GM21515 (cell line): ENCODE measurements around the gene LYPD5.
A peak's percentile ranks its signal among the peaks of the same experiment; 100 is the strongest.
"Not testable (repeated sequence)": the region's sequence is repeated elsewhere in the genome, so short reads cannot be mapped to it uniquely, and the experiment has no call there.

Source experiments
- ATAC-seq: cut with Tn5 transposase; IDR thresholded peaks from one replicate; pipeline ENCODE4 v1.9.1; 2021; ENCODE audit not compliant: unreplicated experiment

The LYPD5 gene

DNA sequence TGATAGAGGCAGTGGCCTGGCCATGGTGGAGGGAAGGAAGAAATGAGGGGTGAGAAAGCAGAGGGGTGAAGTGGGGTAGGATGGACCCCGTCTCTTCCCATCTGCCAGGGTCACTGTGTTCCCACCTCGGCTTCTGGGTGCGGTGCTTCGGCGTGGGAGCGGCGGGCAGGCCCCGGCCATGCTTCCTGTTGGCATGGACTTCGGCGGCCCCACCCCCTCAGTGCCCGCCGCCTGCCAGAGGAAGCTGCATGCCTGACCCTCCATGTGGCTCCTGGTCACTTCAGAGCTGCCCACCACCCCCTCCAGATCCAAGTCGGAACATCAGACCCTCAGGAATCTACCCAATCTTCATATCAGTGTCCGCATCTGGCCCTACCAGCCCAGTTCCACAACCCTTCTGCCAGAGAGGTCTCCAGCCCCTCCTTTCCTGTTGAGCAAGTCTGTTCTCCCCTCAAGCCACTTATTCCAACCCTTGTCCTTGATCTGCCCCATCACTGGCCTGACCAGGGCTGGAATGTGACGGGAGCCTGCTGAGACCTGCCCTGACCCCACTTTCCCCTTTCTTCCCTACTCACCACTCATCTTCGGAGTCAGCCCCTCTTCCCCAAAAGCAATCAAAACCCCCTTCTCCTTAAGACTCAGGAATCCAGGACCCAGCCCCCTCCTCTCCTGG is 23.0 kb downstream of the LYPD5 start:
- ATAC-seq: no peak

- ATAC-seq: no peak
Measured at GRCh38 chr19:43778651-43779050, 23.6 kb downstream of the LYPD5 start.

DNA sequence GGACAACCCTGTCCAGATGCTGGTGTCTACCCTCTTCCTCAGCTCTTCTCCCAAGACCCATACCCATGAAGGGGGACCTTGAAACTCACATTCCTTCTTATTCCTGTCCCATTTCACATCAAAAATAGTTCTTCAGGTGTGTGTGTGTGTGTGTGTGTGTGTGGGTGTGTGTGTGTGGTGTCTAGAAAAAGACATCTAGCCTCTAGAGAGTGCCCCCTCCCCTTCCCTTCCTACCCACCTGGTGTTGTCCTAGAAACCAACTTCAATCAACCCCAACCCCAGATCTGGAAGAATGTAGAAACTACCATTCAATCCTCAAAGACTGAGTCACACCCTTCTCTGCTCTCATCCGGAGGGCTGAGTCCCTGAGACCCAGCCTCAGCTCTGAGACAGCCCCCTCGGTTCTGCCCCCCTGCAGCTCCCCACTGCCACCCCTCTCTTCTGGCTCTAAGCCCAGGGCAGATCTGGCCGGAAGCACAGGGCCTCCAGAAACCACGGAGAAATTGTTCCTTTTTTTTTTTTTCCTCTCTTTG is 25.0 kb downstream of the LYPD5 start:
- ATAC-seq: no peak

- ATAC-seq: no peak
Measured at GRCh38 chr19:43776286-43776685, 26.0 kb downstream of the LYPD5 start.

DNA sequence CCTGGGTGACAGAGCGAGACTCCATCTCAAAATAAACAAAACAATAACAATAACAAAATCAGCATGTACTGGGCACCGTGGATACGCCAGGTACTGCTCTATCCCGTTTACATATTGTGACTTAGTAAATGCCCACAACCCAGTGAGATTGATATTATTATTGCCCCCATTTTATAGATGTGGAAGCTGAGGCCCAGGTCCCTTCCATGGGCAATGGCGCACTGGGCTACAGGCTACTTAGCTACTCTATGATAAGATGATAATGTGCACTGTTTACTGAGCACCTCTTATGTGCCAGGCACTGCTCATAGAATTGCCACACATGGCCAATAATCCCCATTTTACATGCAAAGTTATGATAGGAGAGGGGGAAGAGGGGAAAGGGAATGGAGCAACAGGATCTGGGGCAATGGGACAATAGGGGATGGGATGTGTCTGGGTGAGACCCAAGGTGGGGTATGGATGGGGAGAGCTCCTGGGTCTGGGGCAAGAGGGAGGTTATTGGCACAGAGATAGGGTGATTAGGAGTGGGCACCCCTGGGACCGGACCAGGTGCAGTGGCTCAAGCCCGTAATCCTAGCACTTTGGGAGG is 26.9 kb downstream of the LYPD5 start:
- no peak for ATAC-seq

DNA sequence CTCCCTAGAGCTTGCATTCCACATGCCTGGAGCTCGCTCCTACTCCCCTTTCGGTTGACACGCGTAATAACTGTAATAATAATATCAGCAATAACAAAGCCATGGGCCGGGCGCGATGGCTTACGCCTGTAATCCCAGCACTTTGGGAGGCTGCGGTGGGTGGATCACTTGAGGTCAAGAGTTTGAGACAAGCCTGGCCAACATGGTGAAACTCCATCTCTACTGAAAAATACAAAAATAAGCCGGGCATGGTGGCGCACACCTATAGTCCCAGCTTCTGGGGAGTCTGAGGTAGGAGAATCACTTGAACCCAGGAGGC is 27.3 kb downstream of the LYPD5 start:
- ATAC-seq: not testable (repeated sequence)

DNA sequence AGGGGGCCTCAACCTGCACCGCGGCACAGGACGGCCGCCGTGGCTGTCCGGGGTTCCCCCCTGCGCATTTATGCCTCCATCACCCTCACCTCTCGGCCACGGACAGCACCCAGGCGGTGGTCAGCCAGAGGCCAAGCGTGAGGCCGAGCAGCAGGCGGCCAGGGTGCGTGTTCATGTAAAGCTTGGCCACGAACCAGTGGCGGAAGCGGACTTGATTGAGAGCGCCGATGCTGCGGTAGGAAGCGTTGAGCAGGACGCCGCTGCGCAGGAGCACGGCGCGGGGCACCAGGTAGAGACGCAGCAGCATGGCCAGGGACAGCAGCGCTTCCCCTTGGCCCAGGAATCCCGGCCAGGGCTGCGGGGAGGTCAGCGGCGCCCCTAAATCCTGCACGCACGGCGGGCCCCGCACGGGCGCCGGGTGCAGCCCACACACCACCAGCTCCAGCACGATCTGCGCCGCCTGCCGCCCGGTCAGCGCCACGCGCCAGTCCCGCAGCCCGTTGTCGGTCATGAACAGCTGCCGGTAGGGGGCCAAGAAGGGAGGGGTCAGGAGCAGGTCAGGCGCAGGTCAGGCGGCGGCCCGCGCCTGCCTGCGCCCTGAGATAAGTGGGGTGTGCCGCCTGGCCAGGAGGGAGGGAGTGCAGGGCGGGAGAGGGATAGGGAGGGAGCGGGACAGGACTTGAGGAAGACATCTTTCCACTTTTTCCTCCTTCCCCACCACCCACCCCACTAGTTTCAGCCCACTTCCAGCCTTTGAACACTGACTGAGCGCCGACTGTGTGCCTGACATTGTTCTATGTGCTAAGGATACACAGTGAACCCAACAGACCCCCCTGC is 27.9 kb downstream of the LYPD5 start:
- no peak for ATAC-seq

GRCh38 chr19:43773725-43774102 is 28.5 kb downstream of the LYPD5 start:
- ATAC-seq: no peak

DNA sequence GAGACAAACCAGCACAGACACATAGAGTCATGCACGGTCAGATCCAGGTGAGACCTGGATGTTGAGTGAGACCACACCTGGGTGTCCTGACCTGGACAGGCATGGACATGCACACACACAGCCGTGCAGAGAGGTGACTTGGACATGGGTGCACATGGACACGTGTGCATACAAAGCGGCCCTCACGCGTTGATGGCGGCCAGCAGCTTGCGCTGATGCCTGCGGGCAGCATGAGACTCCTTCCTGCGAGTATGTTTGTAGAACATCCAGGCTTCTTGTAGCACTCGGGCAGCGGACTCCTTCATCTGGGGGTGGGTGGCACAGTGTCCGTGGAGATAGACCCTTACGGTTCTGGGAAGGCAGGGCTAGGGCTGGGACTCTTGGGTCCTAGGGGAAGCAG is 33.0 kb downstream of the LYPD5 start:
- no peak for ATAC-seq

GRCh38 chr19:43768273-43769050 is 33.8 kb downstream of the LYPD5 start:
- ATAC-seq: no peak

- ATAC-seq: no peak
Measured at GRCh38 chr19:43767818-43768217, 34.4 kb downstream of the LYPD5 start.

DNA sequence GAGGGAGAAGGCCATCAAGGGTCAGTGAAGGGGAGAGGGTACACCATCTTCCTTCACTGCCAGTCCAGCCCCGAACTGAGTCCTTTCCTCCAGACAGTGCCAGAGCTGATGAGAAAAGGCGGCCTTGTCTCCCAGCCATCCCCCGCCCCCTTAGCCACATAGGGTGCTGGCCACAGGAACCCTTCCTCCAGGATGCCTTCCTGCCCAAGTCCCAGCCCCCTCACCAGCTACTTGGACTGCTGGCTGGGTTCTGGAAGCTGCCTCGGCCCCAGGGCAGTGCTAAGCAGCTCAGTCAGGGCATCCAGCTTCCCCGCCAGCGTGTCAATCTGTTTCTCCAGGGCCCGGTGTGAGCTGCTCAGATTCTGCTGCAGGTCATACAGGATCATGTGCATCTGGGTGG is 34.9 kb downstream of the LYPD5 start:
- ATAC-seq: no peak

GRCh38 chr19:43766755-43767043 is 35.5 kb downstream of the LYPD5 start:
- ATAC-seq: no peak

GRCh38 chr19:43765109-43765876 is 37.0 kb downstream of the LYPD5 start:
- ATAC-seq: peak; percentile 60

DNA sequence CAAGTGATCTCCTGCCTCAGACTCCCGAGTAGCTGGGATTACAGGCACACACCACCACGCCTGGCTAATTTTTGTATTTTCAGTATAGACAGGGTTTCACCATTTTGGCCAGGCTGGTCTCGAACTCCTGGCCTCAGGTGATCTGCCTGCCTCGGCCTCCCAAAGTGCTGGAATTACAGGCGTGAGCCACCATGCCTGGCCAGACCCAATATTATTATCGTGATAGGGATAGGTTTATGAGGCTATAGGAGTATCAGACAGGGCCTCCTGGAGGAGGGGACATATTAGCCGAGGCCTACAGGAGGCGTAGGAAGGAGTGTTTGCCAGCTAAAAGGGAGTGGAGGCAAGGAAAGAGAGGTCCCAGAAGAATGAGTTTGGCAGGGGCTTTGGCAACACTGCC is 37.6 kb downstream of the LYPD5 start:
- not testable (repeated sequence) for ATAC-seq

GRCh38 chr19:43763473-43763939 is 38.7 kb downstream of the LYPD5 start:
- ATAC-seq: no peak

DNA sequence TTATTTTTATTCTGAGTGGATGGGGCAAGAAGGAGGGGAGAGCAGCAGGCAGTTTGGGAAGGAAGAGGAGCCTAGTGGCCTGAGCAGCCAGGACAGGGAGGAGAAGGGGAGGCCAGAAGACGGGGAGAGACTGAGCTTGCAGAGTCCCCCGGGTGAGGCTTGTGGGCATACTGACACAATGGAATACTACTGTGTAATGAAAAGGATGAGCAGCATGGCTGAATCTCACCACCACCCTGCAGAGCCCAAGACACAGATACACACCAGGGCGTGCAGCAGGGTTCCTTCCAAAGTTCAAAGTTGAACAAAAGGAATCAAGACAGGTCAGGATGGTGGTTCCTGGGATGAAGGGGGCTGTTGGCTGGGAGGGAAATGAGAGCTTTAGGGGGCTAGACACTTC is 39.4 kb downstream of the LYPD5 start:
- no peak for ATAC-seq

DNA sequence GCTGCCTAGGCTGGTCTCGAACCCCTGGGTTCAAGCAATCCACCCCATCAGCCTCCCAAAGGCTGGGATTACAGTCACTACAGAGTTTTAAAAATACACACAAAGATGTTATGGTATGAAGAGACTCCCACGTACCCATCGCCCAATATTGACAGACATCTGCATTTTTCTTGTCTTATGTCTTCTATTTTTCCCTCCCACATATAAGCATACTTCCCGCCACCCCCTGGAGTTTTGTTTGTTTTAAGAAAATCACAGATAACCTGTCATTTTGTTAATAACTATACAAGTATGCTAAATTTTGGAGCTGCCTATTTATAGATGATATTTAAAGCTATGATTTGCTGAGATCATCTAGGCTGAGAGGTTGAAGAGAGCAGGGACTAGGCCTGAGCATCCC is 41.3 kb downstream of the LYPD5 start:
- ATAC-seq: no peak

GRCh38 chr19:43759515-43759914 is 42.7 kb downstream of the LYPD5 start:
- no peak for ATAC-seq

GRCh38 chr19:43755256-43755801 is 46.9 kb downstream of the LYPD5 start:
- peak; percentile 21 for ATAC-seq
